Measurements from ENCODE around the gene NUP93. TPM values are rescaled to one million over a fixed set of nuclear protein-coding genes. Genes with fewer than 3 reads are reported as not detected.
A peak's percentile ranks its signal among the peaks of the same experiment; 100 is the strongest.

NUP93 gene
- polyA plus RNA-seq, 1 experiment, result 61.2 TPM

DNA sequence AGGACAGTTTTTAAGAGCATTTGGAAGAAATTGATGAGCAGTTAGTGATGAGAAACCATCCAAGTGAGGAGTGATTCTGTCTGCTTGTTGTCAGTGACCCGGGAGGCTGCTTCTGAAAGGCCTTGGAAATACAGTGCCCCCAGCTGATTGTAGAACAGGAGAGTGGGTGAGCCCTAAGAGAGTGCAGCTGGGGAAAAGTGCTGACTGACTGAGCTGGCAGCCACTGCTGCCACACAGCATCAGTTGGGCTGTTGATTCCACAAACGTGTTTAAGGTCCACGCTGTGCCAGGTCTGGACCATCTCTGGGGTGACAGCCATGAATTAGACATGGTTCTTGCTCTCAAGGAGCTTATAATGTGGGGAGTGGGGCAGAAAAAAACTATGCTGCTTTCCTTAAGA, 18.9 kb downstream of the NUP93 start:
- Histone ChIP-seq H3K4me3 (ENCODE audit: low read depth, low read length) (no peak overlapping the region), H3K27me3 (ENCODE audit: control insufficient read depth, insufficient read depth, low read length) (no peaks in the 10 kb centered on the region), H3K36me3 (ENCODE audit: control insufficient read depth, insufficient read depth, low read length) (0 out of 2 replicates have a peak, but pooled peaks cover 1% of the 10 kb centered on the region)
- TF ChIP-seq, protein P1, sequence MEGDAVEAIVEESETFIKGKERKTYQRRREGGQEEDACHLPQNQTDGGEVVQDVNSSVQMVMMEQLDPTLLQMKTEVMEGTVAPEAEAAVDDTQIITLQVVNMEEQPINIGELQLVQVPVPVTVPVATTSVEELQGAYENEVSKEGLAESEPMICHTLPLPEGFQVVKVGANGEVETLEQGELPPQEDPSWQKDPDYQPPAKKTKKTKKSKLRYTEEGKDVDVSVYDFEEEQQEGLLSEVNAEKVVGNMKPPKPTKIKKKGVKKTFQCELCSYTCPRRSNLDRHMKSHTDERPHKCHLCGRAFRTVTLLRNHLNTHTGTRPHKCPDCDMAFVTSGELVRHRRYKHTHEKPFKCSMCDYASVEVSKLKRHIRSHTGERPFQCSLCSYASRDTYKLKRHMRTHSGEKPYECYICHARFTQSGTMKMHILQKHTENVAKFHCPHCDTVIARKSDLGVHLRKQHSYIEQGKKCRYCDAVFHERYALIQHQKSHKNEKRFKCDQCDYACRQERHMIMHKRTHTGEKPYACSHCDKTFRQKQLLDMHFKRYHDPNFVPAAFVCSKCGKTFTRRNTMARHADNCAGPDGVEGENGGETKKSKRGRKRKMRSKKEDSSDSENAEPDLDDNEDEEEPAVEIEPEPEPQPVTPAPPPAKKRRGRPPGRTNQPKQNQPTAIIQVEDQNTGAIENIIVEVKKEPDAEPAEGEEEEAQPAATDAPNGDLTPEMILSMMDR (IDR thresholded peaks at IDR 0.05; ENCODE audit: insufficient read depth, low read depth, low read length), result no peak
- ChIA-PET CTCF (interaction anchor here (1.8 kb wide), 1 partner anchor 45 kb away, joined by 3 read pairs; no protein-coding TSS in a partner anchor), POLR2A (no interaction called here)
- DNase-seq (ENCODE audit: low read depth), result no peak

- no peak for DNase-seq (ENCODE audit: low read depth)
- CTCF ChIA-PET, result interaction anchor here (1.8 kb wide), 1 partner anchor 44 kb away, joined by 3 read pairs; no protein-coding TSS in a partner anchor
Measured at GRCh38 chr16:56749672-56750491, 20.0 kb downstream of the NUP93 start.

DNA sequence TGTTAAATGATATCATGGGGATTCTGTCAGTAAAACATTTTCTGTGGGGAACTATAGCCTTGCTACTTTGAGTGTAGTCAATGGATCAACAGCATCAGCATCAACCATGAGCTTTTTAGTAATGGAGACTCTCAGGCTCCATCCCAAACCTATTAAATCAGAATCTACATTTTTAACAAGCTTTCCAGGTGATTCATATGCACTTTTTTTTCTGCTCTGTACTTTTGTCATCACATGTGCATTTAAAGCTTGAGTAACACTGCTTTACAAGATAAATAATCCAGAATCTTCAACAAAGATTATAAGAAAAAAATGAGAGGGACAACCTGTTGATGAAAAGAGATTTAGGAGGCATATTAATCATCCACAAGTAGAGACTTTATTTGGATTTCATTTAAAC, 23.5 kb downstream of the NUP93 start:
- CTCF ChIA-PET, result no interaction called here
- no peaks in the 10 kb centered on the region for H3K27me3 ChIP-seq (ENCODE audit: control insufficient read depth, insufficient read depth, low read length)
- 0 out of 2 replicates have a peak, but pooled peaks cover 1% of the 10 kb centered on the region for H3K36me3 ChIP-seq (ENCODE audit: control insufficient read depth, insufficient read depth, low read length)
- no peak overlapping the region for H3K4me3 ChIP-seq (ENCODE audit: low read depth, low read length)
- peak; percentile 56 for DNase-seq (ENCODE audit: low read depth)
- POLR2A ChIA-PET, result interaction anchor here (0.6 kb wide), 1 partner anchor 17 kb away, joined by 3 read pairs; no protein-coding TSS in a partner anchor
- TF ChIP-seq, protein P1 (IDR thresholded peaks at IDR 0.05; ENCODE audit: insufficient read depth, low read depth, low read length), result no peak

More at GRCh38 chr16:56749672-56750491, 20.0 kb downstream of the NUP93 start:
- POLR2A ChIA-PET, result no interaction called here
- H3K36me3 ChIP-seq (ENCODE audit: control insufficient read depth, insufficient read depth, low read length), result 0 out of 2 replicates have a peak, but pooled peaks cover 1% of the 10 kb centered on the region
- TF ChIP-seq, protein P1 (IDR thresholded peaks at IDR 0.05; ENCODE audit: insufficient read depth, low read depth, low read length), result no peak
- H3K4me3 ChIP-seq (ENCODE audit: low read depth, low read length), result no peak overlapping the region
- no peaks in the 10 kb centered on the region for H3K27me3 ChIP-seq (ENCODE audit: control insufficient read depth, insufficient read depth, low read length)

GRCh38 chr16:56755038-56755437, 25.1 kb downstream of the NUP93 start:
- H3K4me3 ChIP-seq (ENCODE audit: low read depth, low read length), result no peak overlapping the region
- CTCF ChIA-PET, result no interaction called here
- no peaks in the 10 kb centered on the region for H3K27me3 ChIP-seq (ENCODE audit: control insufficient read depth, insufficient read depth, low read length)
- POLR2A ChIA-PET, result no interaction called here
- DNase-seq (ENCODE audit: low read depth), result no peak
- TF ChIP-seq, protein P1 (IDR thresholded peaks at IDR 0.05; ENCODE audit: insufficient read depth, low read depth, low read length), result no peak
- no peaks in the 10 kb centered on the region for H3K36me3 ChIP-seq (ENCODE audit: control insufficient read depth, insufficient read depth, low read length)

DNA sequence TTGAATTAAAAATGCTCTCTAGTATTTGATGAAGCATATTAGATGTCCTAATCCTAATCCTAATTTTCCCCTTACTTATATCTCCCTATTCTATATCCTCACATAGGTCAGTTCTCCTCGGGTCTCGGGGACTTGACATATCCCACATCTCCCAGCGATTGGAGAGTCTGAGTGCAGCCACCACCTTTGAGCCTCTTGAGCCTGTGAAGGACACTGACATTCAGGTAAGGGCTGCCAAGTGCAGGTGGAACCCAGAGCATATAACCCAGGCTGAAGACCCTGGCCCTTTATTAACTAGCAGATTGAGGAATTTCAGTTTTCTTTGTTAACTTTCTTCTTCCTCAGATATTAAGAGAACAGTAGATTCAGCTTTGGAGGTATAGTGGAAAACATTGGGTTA, 28.5 kb downstream of the NUP93 start:
- Histone ChIP-seq H3K36me3 (ENCODE audit: control insufficient read depth, insufficient read depth, low read length) (peaks cover 2% of the 10 kb centered on the region; the same call in 1 of the 2 replicates), H3K27me3 (ENCODE audit: control insufficient read depth, insufficient read depth, low read length) (no peaks in the 10 kb centered on the region), H3K4me3 (ENCODE audit: low read depth, low read length) (no peak overlapping the region)
- TF ChIP-seq, protein P1 (IDR thresholded peaks at IDR 0.05; ENCODE audit: insufficient read depth, low read depth, low read length), result no peak
- ChIA-PET POLR2A (no interaction called here), CTCF (no interaction called here)
- no peak for DNase-seq (ENCODE audit: low read depth)

Data from BJ (cell line).